Measurements from ENCODE around the gene TIMM44. TPM values are rescaled to one million over a fixed set of nuclear protein-coding genes. Genes with fewer than 3 reads are reported as not detected.
"Not testable (repeated sequence)": the region's sequence is repeated elsewhere in the genome, so short reads cannot be mapped to it uniquely, and the experiment has no call there.

Gene TIMM44
- polyA plus RNA-seq, 2 donors: 42.1 to 53.4 TPM

GRCh38 chr19:7918062-7918614 lies 25.3 kb downstream of the TIMM44 start:
- Histone ChIP-seq H3K27ac (ENCODE audit: low read depth in 2 of 2, low read length in 1 of 2) (peak overlapping the region in 1 of 2 donors; percentile 26), H3K36me3 (ENCODE audit: control insufficient read depth in 2 of 2, insufficient read depth in 2 of 2, low read length in 1 of 2) (peaks cover 0 to 15% of the 10 kb centered on the region in 2 donors), H3K4me1 (ENCODE audit: control insufficient read depth in 2 of 2, insufficient read depth in 2 of 2, low read length in 1 of 2) (peaks cover 10 to 39% of the 10 kb centered on the region in 2 donors), H3K27me3 (ENCODE audit: control insufficient read depth in 1 of 2, insufficient read depth in 2 of 2, low read length in 2 of 2) (peaks cover 0 to 13% of the 10 kb centered on the region in 2 donors), H3K4me3 (ENCODE audit: low read depth in 1 of 2, low read length in 2 of 2) (peak overlapping the region in 1 of 2 donors; percentile 16)
- WGBS, 2 donors: 25 to 27% methylated on average over 26 to 29 of the region's 29 CpGs
- not testable (repeated sequence) for H3K9me3 ChIP-seq (ENCODE audit: control insufficient read depth in 2 of 2, insufficient read depth in 1 of 2, low read depth in 1 of 2, low read length in 1 of 2)

GRCh38 chr19:7917267-7918061 lies 26.0 kb downstream of the TIMM44 start:
- 1 to 2% methylated on average over 70 to 71 of the region's 71 CpGs for WGBS, 2 donors
- H3K36me3 ChIP-seq (ENCODE audit: control insufficient read depth in 2 of 2, insufficient read depth in 2 of 2, low read length in 1 of 2): peaks cover 0 to 15% of the 10 kb centered on the region in 2 donors
- H3K9me3 ChIP-seq (ENCODE audit: control insufficient read depth in 2 of 2, insufficient read depth in 1 of 2, low read depth in 1 of 2, low read length in 1 of 2): peaks cover 0 to 3% of the 10 kb centered on the region in 2 donors
- peak overlapping the region in 1 of 2 donors; percentile 49 for H3K27ac ChIP-seq (ENCODE audit: low read depth in 2 of 2, low read length in 1 of 2)
- H3K27me3 ChIP-seq (ENCODE audit: control insufficient read depth in 1 of 2, insufficient read depth in 2 of 2, low read length in 2 of 2): peaks cover 0 to 13% of the 10 kb centered on the region in 2 donors
- peak overlapping the region; percentile 17 to 24 for H3K4me3 ChIP-seq (ENCODE audit: low read depth in 1 of 2, low read length in 2 of 2)
- H3K4me1 ChIP-seq (ENCODE audit: control insufficient read depth in 2 of 2, insufficient read depth in 2 of 2, low read length in 1 of 2): peaks cover 10 to 36% of the 10 kb centered on the region in 2 donors

GRCh38 chr19:7916955-7917266 lies 26.6 kb downstream of the TIMM44 start:
- H3K4me3 ChIP-seq (ENCODE audit: low read depth in 1 of 2, low read length in 2 of 2): peak overlapping the region; percentile 16 to 24
- 5 to 7% methylated on average over 12 of the region's 12 CpGs for WGBS, 2 donors
- H3K27me3 ChIP-seq (ENCODE audit: control insufficient read depth in 1 of 2, insufficient read depth in 2 of 2, low read length in 2 of 2): peaks cover 0 to 13% of the 10 kb centered on the region in 2 donors
- H3K4me1 ChIP-seq (ENCODE audit: control insufficient read depth in 2 of 2, insufficient read depth in 2 of 2, low read length in 1 of 2): peaks cover 9 to 34% of the 10 kb centered on the region in 2 donors
- H3K36me3 ChIP-seq (ENCODE audit: control insufficient read depth in 2 of 2, insufficient read depth in 2 of 2, low read length in 1 of 2): peaks cover 2 to 14% of the 10 kb centered on the region in 2 donors
- H3K27ac ChIP-seq (ENCODE audit: low read depth in 2 of 2, low read length in 1 of 2): peak overlapping the region in 1 of 2 donors; percentile 49
- H3K9me3 ChIP-seq (ENCODE audit: control insufficient read depth in 2 of 2, insufficient read depth in 1 of 2, low read depth in 1 of 2, low read length in 1 of 2): peaks cover 0 to 3% of the 10 kb centered on the region in 2 donors

- peaks cover 5 to 17% of the 10 kb centered on the region in 2 donors for H3K36me3 ChIP-seq (ENCODE audit: control insufficient read depth in 2 of 2, insufficient read depth in 2 of 2, low read length in 1 of 2)
- WGBS, 2 donors: 1 to 2% methylated on average over 66 to 104 of the region's 104 CpGs
- no peak overlapping the region for H3K27ac ChIP-seq (ENCODE audit: low read depth in 2 of 2, low read length in 1 of 2)
- H3K4me3 ChIP-seq (ENCODE audit: low read depth in 1 of 2, low read length in 2 of 2): peak overlapping the region; percentile 16 to 24
- peaks cover 0 to 13% of the 10 kb centered on the region in 2 donors for H3K27me3 ChIP-seq (ENCODE audit: control insufficient read depth in 1 of 2, insufficient read depth in 2 of 2, low read length in 2 of 2)
- H3K4me1 ChIP-seq (ENCODE audit: control insufficient read depth in 2 of 2, insufficient read depth in 2 of 2, low read length in 1 of 2): peaks cover 3 to 28% of the 10 kb centered on the region in 2 donors
- peaks cover 0 to 3% of the 10 kb centered on the region in 2 donors for H3K9me3 ChIP-seq (ENCODE audit: control insufficient read depth in 2 of 2, insufficient read depth in 1 of 2, low read depth in 1 of 2, low read length in 1 of 2)
These were observed 27.1 kb downstream of the TIMM44 start for GRCh38 chr19:7916103-7916954.

GRCh38 chr19:7915250-7916102 lies 28.0 kb downstream of the TIMM44 start:
- peaks cover 0 to 13% of the 10 kb centered on the region in 2 donors for H3K27me3 ChIP-seq (ENCODE audit: control insufficient read depth in 1 of 2, insufficient read depth in 2 of 2, low read length in 2 of 2)
- H3K9me3 ChIP-seq (ENCODE audit: control insufficient read depth in 2 of 2, insufficient read depth in 1 of 2, low read depth in 1 of 2, low read length in 1 of 2): peaks cover 0 to 5% of the 10 kb centered on the region in 2 donors
- no peak overlapping the region for H3K27ac ChIP-seq (ENCODE audit: low read depth in 2 of 2, low read length in 1 of 2)
- peaks cover 12 to 24% of the 10 kb centered on the region in 2 donors for H3K36me3 ChIP-seq (ENCODE audit: control insufficient read depth in 2 of 2, insufficient read depth in 2 of 2, low read length in 1 of 2)
- WGBS, 2 donors: 45% methylated on average over 24 of the region's 24 CpGs
- peaks cover 0 to 27% of the 10 kb centered on the region in 2 donors for H3K4me1 ChIP-seq (ENCODE audit: control insufficient read depth in 2 of 2, insufficient read depth in 2 of 2, low read length in 1 of 2)
- H3K4me3 ChIP-seq (ENCODE audit: low read depth in 1 of 2, low read length in 2 of 2): peak overlapping the region in 1 of 2 donors; percentile 24

- peaks cover 12 to 31% of the 10 kb centered on the region in 2 donors for H3K36me3 ChIP-seq (ENCODE audit: control insufficient read depth in 2 of 2, insufficient read depth in 2 of 2, low read length in 1 of 2)
- peaks cover 0 to 22% of the 10 kb centered on the region in 2 donors for H3K4me1 ChIP-seq (ENCODE audit: control insufficient read depth in 2 of 2, insufficient read depth in 2 of 2, low read length in 1 of 2)
- H3K9me3 ChIP-seq (ENCODE audit: control insufficient read depth in 2 of 2, insufficient read depth in 1 of 2, low read depth in 1 of 2, low read length in 1 of 2): peaks cover 0 to 5% of the 10 kb centered on the region in 2 donors
- peaks cover 0 to 13% of the 10 kb centered on the region in 2 donors for H3K27me3 ChIP-seq (ENCODE audit: control insufficient read depth in 1 of 2, insufficient read depth in 2 of 2, low read length in 2 of 2)
- 53 to 58% methylated on average over 11 to 12 of the region's 12 CpGs for whole genome bisulfite sequencing, 2 donors
- no peak within 1 kb of the TSS for H3K27ac ChIP-seq (ENCODE audit: low read depth in 2 of 2, low read length in 1 of 2)
- no peak within 1 kb of the TSS for H3K4me3 ChIP-seq (ENCODE audit: low read depth in 1 of 2, low read length in 2 of 2)
These were observed 28.8 kb downstream of the TIMM44 start, which contains the start of gene TGFBR3L for GRCh38 chr19:7914598-7915045. Gene TGFBR3L (plus strand): TSS chr19:7914830.

- Histone ChIP-seq H3K27ac (ENCODE audit: low read depth in 2 of 2, low read length in 1 of 2) (no peak overlapping the region), H3K4me3 (ENCODE audit: low read depth in 1 of 2, low read length in 2 of 2) (no peak overlapping the region), H3K27me3 (ENCODE audit: control insufficient read depth in 1 of 2, insufficient read depth in 2 of 2, low read length in 2 of 2) (peaks cover 0 to 13% of the 10 kb centered on the region in 2 donors), H3K9me3 (ENCODE audit: control insufficient read depth in 2 of 2, insufficient read depth in 1 of 2, low read depth in 1 of 2, low read length in 1 of 2) (peaks cover 0 to 5% of the 10 kb centered on the region in 2 donors), H3K4me1 (ENCODE audit: control insufficient read depth in 2 of 2, insufficient read depth in 2 of 2, low read length in 1 of 2) (peaks cover 0 to 21% of the 10 kb centered on the region in 2 donors), H3K36me3 (ENCODE audit: control insufficient read depth in 2 of 2, insufficient read depth in 2 of 2, low read length in 1 of 2) (peaks cover 12 to 32% of the 10 kb centered on the region in 2 donors)
- WGBS, 2 donors: 59 to 63% methylated on average over 12 of the region's 12 CpGs
These were observed 29.4 kb downstream of the TIMM44 start for GRCh38 chr19:7914099-7914498.

GRCh38 chr19:7913652-7914051 lies 29.8 kb downstream of the TIMM44 start:
- Histone ChIP-seq H3K4me3 (ENCODE audit: low read depth in 1 of 2, low read length in 2 of 2) (no peak overlapping the region), H3K36me3 (ENCODE audit: control insufficient read depth in 2 of 2, insufficient read depth in 2 of 2, low read length in 1 of 2) (peaks cover 12 to 36% of the 10 kb centered on the region in 2 donors), H3K27me3 (ENCODE audit: control insufficient read depth in 1 of 2, insufficient read depth in 2 of 2, low read length in 2 of 2) (peaks cover 0 to 13% of the 10 kb centered on the region in 2 donors), H3K4me1 (ENCODE audit: control insufficient read depth in 2 of 2, insufficient read depth in 2 of 2, low read length in 1 of 2) (peaks cover 0 to 21% of the 10 kb centered on the region in 2 donors), H3K27ac (ENCODE audit: low read depth in 2 of 2, low read length in 1 of 2) (no peak overlapping the region), H3K9me3 (ENCODE audit: control insufficient read depth in 2 of 2, insufficient read depth in 1 of 2, low read depth in 1 of 2, low read length in 1 of 2) (peaks cover 0 to 5% of the 10 kb centered on the region in 2 donors)
- WGBS, 2 donors: 86 to 87% methylated on average over 10 of the region's 10 CpGs
